Motor neuron (in vitro differentiated cells): ENCODE data around the gene CRB3. TPM values are rescaled to one million over a fixed set of nuclear protein-coding genes. Genes with fewer than 3 reads are reported as not detected.

Source experiments
- ATAC-seq, 8 experiments: fragments of 200-7000 bp; cut with Tn5 transposase; replicated peaks in 6 of 8; 2 replicates each; pipeline ENCODE4 v1.8.0; 2021; ENCODE audit warnings: mild to moderate bottlenecking in 8 of 8, moderate library complexity in 8 of 8
- H3K27ac ChIP-seq, 2 donors: fragments of 250-450 bp; sonication (Bioruptor Pico); 2 replicates each; pipeline ENCODE4 v1.9.0; 2021; ENCODE audit warnings: antibody characterized with exemption in 2 of 2, mild to moderate bottlenecking in 2 of 2, moderate library complexity in 1 of 2
- H3K4me1 ChIP-seq, 2 donors: fragments of 250-450 bp; sonication (Bioruptor Pico); replicated peaks in 1 of 2; 2 replicates each; pipeline ENCODE4 v1.6.1; 2021; ENCODE audit warnings: antibody characterized with exemption in 2 of 2, mild to moderate bottlenecking in 2 of 2, moderate library complexity in 1 of 2
- H3K4me3 ChIP-seq, 5 donors: fragments of 250-450 bp; sonication (Bioruptor Pico); 2 replicates each; pipeline ENCODE4 v1.9.0; 2021; ENCODE audit warnings: antibody characterized with exemption in 5 of 5, mild to moderate bottlenecking in 5 of 5, moderate library complexity in 4 of 5
- WGBS, 10 experiments: fragments of 450-650 bp; shearing (Covaris generic); methylation state at CpG; one replicate each; pipeline ENCODE4 v1.0.0; 2022; 5-methylcytosine and 5-hydroxymethylcytosine counted together
- in situ Hi-C, 9 experiments: fragments of 400-800 bp; cut with MboI; loops; one replicate each; pipeline ENCODE4 v1.15.0; 2021; ENCODE audit warnings: low sequenced_read_pairs in 9 of 9, low pct_unique_long_range_greater_than_20kb in 2 of 9; ENCODE audit not compliant: unreplicated experiment in 9 of 9
- total RNA-seq, 8 experiments: library from RNA; unstranded; fragments of 300-600 nt; gene quantifications; 2 replicates each; pipeline versions ENCODE4 v1.2.3 to v1.2.4, GENCODE V29; 2022

Gene CRB3
- total RNA-seq, 8 experiments from 2014 or later: 0.11 to 1.3 (median 0.46) TPM; not detected in 2

GRCh38 chr19:6446452-6446851 lies 17.6 kb upstream of the CRB3 start:
- Histone ChIP-seq H3K4me3 (no peak overlapping the region), H3K27ac (no peak overlapping the region), H3K4me1 (no peaks in the 10 kb centered on the region)
- no peak for ATAC-seq
- WGBS, 10 experiments: 60 to 100% (median 98%) methylated on average over 1 to 3 of the region's 3 CpGs; no CpG with 5 or more reads in 4 of the 10 experiments
- in situ Hi-C loops: no loop called here

- no peak for ATAC-seq
- H3K27ac ChIP-seq: no peak overlapping the region
- H3K4me3 ChIP-seq: no peak overlapping the region
- no peaks in the 10 kb centered on the region for H3K4me1 ChIP-seq
- in situ Hi-C loops: no loop called here
- 88 to 100% (median 100%) methylated on average over 1 to 3 of the region's 3 CpGs; no CpG with 5 or more reads in 4 of the 10 experiments for WGBS, 10 experiments
Measured at GRCh38 chr19:6448045-6448444, 16.0 kb upstream of the CRB3 start.

- Histone ChIP-seq H3K4me3 (no peak overlapping the region), H3K27ac (no peak overlapping the region), H3K4me1 (no peaks in the 10 kb centered on the region)
- in situ Hi-C loops: no loop called here
- 83 to 100% (median 97%) methylated on average over 1 to 5 of the region's 5 CpGs for WGBS, 10 experiments
- ATAC-seq: no peak
Measured at GRCh38 chr19:6450166-6450565, 13.9 kb upstream of the CRB3 start.

DNA sequence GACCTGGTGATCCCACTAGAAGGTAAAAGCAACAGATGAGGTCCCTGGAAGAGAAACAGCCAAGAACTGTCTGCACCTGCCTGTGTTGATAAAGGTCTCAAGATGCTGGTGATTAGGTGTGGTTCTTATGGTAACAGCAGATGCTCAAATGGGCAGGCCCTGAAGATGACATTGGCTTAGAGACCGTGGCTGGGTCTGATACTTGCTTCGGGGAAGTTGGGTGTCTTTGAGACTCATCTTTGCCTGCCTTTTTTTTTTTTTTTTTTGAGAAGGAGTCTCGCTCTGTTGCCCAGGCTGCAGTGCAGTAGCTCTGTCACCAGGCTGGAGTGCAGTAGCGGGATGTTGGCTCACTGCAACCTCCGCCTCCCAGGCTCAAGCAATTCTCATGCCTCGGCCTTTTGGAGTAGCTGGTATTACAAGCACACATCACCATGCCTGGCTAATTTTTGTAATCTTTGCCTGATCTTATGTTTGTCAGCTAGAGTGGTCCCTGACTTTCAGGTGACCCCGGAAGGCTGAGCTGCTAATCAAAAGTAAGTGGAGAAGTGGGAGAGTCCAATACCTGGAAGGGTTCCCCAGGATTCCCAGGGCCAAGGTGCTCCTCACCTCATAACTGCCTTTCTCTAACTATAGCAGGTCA lies 12.4 kb upstream of the CRB3 start:
- H3K27ac ChIP-seq: no peak overlapping the region
- 80 to 100% (median 95%) methylated on average over 1 to 6 of the region's 7 CpGs; no CpG with 5 or more reads in 2 of the 10 experiments for WGBS, 10 experiments
- no peak for ATAC-seq
- in situ Hi-C loops: no loop called here
- no peak overlapping the region for H3K4me3 ChIP-seq
- H3K4me1 ChIP-seq: no peaks in the 10 kb centered on the region

DNA sequence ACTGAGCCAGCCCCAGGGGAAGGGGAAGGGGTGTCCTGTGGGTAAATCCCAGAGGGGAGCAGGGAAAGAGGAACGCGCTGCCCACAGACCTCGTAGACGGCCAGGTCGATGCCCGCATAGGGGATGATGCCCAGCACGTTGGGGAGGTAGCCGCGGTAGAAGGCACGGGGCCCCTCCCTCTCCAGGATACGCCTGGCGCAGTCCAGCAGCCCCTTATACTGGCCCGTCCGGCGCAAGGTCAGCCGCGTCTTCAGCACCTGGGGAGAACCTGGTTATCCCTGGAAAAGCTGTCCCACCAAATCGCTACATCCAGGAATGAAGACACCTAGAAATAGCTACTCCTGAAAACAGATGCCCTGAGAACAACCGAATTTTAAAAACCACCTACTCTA lies 11.9 kb upstream of the CRB3 start:
- 60 to 100% (median 67%) methylated on average over 1 to 2 of the region's 19 CpGs; no CpG with 5 or more reads in 5 of the 10 experiments for WGBS, 10 experiments
- no peak for ATAC-seq

DNA sequence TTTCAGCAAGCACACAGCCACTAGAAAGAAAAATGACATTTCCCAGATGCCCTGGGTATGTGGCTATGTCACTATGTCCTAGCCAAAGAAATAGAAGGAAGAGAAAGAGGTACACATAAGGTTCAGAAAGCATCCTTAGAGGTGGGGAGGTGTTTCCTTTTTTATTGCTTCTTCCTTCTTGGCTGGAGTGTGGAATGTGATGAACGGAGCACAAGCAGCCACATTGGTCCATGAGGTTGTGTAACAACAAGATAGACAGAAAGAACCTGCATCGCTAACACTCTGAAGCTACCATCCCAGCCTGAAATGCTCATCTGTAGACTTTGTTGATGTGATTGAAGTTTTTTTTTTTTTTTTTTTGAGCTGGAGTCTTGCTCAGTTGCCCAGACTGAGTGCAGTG lies 11.2 kb upstream of the CRB3 start:
- no peak overlapping the region for H3K27ac ChIP-seq
- no peaks in the 10 kb centered on the region for H3K4me1 ChIP-seq
- ATAC-seq: no peak
- in situ Hi-C loops: no loop called here
- 100% methylated on average over 1 to 2 of the region's 2 CpGs; no CpG with 5 or more reads in 4 of the 10 experiments for WGBS, 10 experiments
- no peak overlapping the region for H3K4me3 ChIP-seq

More for the DNA sequence above, 11.9 kb upstream of the CRB3 start:
- Histone ChIP-seq H3K4me3 (no peak overlapping the region), H3K4me1 (no peaks in the 10 kb centered on the region), H3K27ac (no peak overlapping the region)
- in situ Hi-C loops: no loop called here

GRCh38 chr19:6453951-6454565 lies 10.0 kb upstream of the CRB3 start:
- 73 to 100% (median 90%) methylated on average over 1 to 4 of the region's 11 CpGs; no CpG with 5 or more reads in 5 of the 10 experiments for WGBS, 10 experiments
- no peak overlapping the region for H3K4me3 ChIP-seq
- in situ Hi-C loops: no loop called here
- H3K27ac ChIP-seq: no peak overlapping the region
- no peak for ATAC-seq
- peaks cover 0 to 3% of the 10 kb centered on the region in 2 donors for H3K4me1 ChIP-seq

DNA sequence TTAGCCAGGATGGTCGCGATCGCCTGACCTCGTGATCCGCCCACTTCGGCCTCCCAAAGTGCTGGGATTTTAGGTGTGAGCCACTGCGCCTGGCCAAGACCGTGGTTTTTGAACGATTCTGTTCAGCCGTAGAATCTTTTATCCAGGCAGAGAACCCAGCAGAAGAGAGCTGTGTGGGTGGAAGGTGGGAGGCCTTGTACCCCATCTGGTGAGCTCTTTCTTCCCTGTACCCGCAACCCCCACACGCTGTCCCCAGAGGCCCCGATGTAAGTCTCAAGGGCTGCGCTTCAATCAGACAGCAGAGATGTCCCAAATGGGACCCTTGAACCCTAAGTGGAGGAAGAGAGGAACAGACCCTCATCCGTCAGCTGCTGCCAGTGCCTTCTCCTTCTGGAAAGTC lies 8.1 kb upstream of the CRB3 start:
- no peak for ATAC-seq
- H3K4me3 ChIP-seq: no peak overlapping the region
- in situ Hi-C loops: no loop called here

DNA sequence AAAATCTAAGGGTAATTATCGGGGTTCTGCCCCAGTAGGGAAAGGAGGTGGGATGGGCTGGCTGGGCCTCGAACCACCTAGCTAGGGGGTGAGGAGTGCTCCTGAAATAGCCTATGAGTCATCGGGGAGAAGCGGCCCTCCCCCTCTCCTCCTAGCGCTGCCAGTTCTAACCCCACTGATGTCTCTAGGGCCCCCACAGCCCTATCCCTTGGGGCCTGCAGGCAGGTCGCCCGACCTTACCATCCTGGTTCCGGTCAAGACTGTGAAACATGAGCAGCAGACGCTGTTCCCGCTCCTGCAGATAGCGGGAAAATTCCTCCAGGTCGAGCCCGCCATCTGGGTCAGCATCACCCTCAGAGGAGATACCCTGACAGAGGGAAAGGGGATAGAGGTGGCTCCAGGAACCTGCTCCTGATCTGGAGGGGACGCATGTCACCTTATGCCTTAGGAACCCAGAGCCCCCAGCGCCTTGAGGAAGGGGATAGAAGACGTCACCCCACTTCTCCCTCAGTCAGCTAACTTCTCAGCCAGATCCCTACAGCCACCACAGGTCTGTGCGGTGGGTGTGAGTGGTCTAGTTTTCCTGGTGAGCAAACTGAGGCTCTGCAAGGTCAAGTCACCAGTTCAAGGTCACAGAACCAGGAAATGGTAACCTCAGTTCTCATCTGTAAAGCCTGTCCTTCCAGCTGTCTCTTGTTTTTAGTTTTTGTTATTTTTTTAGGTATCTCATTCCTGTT lies 5.9 kb upstream of the CRB3 start:
- peak overlapping the region in 3 of 5 donors; percentile 52 to 86 (median 84) for H3K4me3 ChIP-seq
- H3K27ac ChIP-seq: no peak overlapping the region
- no peak for ATAC-seq
- WGBS, 10 experiments: 60 to 100% (median 96%) methylated on average over 1 to 5 of the region's 17 CpGs; no CpG with 5 or more reads in 5 of the 10 experiments
- in situ Hi-C loops: no loop called here
- H3K4me1 ChIP-seq: peaks cover 2 to 3% of the 10 kb centered on the region in 2 donors

More for the DNA sequence above, 8.1 kb upstream of the CRB3 start:
- Histone ChIP-seq H3K27ac (no peak overlapping the region), H3K4me1 (peaks cover 2 to 3% of the 10 kb centered on the region in 2 donors)
- 17 to 100% (median 92%) methylated on average over 1 to 9 of the region's 15 CpGs; no CpG with 5 or more reads in 3 of the 10 experiments for WGBS, 10 experiments

GRCh38 chr19:6458695-6459261 lies 5.3 kb upstream of the CRB3 start:
- in situ Hi-C loops: no loop called here
- peak overlapping the region; percentile 52 to 86 (median 66) for H3K4me3 ChIP-seq
- 38 to 81% (median 72%) methylated on average over 2 to 5 of the region's 16 CpGs; no CpG with 5 or more reads in 7 of the 10 experiments for WGBS, 10 experiments
- H3K27ac ChIP-seq: no peak overlapping the region
- no peak for ATAC-seq
- peaks cover 2 to 3% of the 10 kb centered on the region in 2 donors for H3K4me1 ChIP-seq

DNA sequence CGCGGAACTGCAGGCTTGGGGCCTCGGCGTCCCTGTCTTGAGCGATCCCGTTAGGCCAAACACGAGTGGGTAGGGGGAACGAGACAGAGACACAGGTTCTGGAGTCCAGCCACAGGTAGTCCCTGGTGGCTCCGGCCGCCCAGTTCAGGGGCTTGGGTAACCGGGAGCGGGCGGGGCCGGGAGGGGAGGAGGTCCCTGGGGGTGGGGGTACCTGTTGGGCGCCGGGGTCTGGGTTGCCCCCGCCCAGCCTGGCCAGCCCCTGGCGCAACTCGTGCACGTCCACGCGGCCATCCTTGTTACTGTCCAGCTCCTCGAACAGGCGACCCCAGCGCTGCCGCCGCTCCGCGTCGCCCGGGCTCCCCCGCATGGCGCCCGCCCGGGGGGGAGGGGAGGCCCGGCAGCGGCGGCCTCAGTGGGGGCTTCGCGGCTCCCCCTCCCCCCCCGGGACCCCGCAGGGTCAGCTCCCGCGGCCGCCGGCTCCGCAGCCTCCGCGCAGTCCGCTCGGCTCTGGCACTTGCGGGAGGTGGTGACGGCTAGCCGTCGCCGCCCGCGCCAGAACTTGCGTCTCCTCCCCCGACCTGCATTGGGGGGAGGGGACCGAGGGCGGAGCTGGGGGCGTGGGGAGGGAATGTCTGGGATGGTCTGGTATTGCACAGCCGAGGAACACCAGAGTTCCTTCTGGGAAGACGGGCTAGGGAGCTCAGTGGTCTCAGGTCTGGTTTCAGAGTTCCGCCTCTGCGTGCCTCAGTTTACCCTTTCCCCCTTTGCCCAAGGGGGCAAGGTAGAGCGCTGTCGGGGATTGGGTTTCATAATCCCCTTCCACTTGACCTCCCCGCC lies 4.6 kb upstream of the CRB3 start, which contains the start of gene SLC25A23:
SLC25A23 (minus strand) TSS at position 531 of the 837 bp plus-strand sequence; CDS start at position 367, 164 bp downstream.
- 0 to 20% methylated on average over 1 to 3 of the region's 70 CpGs; no CpG with 5 or more reads in 8 of the 10 experiments for WGBS, 10 experiments
- peak; percentile 49 to 71 (median 69) for ATAC-seq
- peaks cover 2 to 3% of the 10 kb centered on the region in 2 donors for H3K4me1 ChIP-seq
- in situ Hi-C loops: no loop called here
- peak within 1 kb of the TSS in 1 of 2 donors; percentile 55 for H3K27ac ChIP-seq
- H3K4me3 ChIP-seq: peak within 1 kb of the TSS; percentile 52 to 86 (median 66)
